Erythroblast (primary cell): ENCODE data around the gene FOXC1.

Experiments
- GATA1 ChIP-seq: IDR thresholded peaks from 2 replicates; pipeline ENCODE4 v1.6.1; 2011; ENCODE audit warnings: low read depth, mild to moderate bottlenecking, control low read depth, low read length, moderate library complexity
- POLR2A ChIP-seq: IDR thresholded peaks from 2 replicates; pipeline ENCODE4 v1.6.1; 2011; ENCODE audit warnings: mild to moderate bottlenecking, low read length

GRCh38 chr6:1595271-1596087, 14.2 kb upstream of the FOXC1 start:
- TF ChIP-seq POLR2A (no peak), GATA1 (no peak)
